Stimulated activated CD4-positive, alpha-beta T cell treated with anti-CD3 and anti-CD28 coated beads, Interleukin-4, amount 100 ng/mL, for 4 hours (primary cell): Measurements from ENCODE around the gene RNF213.
A peak's percentile ranks its signal among the peaks of the same experiment; 100 is the strongest.

Experiments used
- DNase-seq, 2 experiments: peaks; one replicate each; pipeline ENCODE4 v3.0.0-alpha.2; 2020

RNF213 gene

DNA sequence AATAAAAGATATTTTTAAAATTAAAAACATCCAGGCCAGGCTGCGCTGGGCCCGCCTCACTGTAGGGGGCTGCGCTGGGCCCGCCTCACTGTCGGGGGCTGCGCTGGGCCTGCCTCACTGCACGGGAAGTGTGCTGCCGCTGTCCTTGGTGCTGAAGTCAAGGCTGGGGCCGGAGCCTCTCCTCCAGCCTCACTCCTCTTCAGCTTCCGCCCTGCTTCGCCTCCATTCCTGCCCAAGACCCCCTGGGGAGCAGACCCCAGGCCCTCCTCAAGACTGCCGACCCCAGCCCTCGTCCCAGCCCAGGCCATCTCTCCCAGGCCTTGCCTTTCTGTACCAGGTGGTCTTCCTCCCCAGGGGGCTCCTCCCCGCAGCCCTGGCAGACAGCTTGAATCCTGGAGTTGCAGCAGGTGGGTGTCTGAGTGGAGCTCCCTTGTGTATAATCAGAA is 180.5 kb downstream of the RNF213 start:
- DNase-seq, result peak in 1 of 2 experiments; percentile 50

DNA sequence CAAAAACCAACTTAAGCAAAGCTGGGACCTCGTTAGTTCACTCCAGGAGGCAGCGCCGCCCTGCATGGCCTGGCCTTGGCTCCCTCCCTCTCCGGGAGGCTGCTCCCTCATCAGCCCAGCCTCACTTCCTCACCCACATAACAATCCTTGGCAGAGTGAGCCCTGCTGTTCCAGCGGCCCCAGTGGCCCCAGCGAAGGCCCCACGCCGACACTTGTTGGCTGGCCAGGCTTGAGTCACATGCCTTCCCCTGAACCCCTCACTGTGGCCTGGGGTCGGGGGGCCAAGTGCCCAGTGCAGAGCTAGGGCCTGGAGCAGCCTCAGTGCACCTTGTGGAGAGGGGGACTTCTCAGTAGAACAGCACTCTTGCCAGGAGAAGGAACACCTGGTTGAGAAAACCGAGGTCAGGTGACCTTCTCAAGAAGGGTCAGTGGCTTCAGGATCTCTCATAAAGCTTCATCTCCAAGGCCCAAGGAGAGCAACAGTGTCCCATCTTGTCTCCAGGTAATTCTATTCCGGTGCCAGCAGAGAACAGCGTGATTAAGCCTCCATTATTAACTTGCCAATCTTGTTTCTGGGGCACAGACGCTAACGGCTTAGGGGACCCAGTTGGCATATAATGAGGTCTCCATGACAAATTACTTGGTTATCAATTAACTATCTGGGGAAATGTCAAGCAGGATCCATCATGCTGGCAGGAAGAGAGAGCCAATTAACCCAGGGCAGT is 181.1 kb downstream of the RNF213 start:
- DNase-seq, result no peak

DNA sequence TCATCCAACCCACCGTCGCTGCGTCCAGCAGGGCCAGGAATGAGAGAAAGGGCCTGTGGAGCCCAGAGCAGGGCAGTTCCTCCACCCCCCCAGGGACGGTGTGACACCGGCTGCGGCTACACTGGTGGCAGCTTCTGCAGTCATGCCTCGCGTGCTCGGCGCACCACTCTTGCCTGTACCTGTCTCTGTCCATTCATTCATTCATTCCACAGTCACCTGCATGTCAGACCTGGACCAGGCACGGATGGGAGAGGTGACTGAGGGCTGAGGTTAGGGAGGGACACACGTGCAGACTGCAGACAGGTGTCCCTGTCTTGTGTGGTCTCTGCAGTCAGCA is 181.6 kb downstream of the RNF213 start:
- DNase-seq, result no peak

DNA sequence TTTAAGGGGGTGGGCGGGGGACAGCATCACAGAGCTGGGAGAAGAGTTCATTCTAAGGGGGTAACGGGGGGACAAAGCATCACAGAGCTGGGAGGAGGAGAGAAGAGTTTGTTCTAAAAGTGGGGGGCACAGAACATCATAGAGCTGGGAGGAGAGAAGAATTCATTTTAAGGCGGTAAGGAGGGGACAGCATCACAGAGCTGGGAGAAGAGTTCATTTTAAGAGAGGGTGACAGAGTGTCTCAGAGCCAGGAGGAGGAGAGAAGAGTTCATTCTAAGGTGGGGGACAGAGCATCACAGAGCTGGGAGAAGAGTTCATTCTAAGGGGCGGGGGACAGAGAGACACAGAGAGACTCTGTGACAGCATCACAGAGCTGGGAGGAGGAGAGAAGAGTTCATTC is 182.1 kb downstream of the RNF213 start:
- DNase-seq, result no peak

DNA sequence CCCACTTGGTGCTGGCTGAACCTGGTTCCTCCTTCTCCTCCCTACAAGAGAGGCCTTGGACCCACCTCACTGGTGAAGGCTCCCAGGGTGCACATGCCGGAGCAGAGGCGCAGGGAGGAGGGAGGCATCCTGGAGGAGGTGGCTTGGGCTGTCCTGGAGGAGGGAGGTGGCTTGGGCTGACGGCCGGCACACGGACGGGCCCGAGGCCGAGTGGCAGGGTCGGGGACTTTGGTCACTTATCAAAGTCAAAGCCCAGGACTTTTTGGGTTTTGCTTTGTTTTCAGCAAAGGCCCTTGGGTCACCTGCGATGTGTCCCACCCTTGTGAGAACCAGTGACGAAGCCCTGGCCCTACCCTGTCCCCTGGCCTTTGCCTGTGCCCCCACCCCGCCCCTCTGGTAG is 182.8 kb downstream of the RNF213 start:
- DNase-seq, result no peak

DNA sequence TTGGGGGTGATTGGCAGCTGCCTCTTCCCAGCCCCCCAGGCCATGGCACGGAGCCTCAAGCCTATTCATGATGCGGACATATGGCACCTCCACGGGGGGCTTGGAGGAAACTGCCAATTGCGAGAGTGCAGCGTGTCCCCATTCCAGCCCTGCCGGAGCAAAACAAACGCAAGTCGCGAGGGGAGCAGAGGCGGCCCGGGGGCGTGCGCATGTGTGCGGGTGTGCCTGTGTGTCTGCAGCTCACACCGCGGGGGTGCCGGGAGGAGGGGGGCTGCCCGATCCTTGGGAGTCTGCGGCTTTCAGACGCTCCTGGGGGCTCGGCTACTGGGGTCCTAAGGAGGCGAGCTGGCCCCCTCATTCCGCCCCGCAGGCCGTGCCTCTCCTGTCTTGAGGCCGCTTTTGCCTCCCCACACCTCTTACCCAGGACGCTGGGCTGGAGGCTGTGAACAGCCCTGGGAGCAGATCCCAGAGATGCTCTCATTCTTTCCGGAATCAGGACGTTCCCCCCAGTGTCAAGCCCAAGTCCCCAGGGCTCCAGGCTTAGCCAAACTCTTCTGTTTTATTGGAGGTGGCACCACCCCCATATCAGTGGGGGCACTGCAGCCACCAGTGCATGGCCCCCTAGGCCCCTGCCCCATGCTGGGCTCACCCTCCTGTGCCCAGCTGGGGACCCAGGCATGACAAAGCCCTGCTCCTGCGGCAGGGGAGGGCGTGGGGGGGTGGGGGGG is 183.4 kb downstream of the RNF213 start:
- DNase-seq, result no peak

DNA sequence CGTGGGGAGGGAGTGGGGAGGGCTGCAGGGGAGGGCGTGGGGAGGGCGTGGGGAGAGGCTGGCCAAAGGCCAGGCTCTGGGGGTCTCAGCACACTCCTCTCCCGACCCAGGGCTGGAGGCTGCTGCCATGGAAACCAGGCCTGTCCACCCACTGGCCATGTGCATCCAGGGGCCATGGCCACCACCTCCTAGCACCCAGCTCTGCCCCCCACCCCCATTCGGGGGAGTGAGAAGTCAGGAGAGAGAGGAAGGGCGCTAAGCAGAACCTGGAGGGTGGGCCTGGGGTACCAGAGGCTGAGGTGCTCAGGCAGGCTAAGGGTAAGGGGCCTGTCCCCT is 184.0 kb downstream of the RNF213 start:
- DNase-seq, result no peak

DNA sequence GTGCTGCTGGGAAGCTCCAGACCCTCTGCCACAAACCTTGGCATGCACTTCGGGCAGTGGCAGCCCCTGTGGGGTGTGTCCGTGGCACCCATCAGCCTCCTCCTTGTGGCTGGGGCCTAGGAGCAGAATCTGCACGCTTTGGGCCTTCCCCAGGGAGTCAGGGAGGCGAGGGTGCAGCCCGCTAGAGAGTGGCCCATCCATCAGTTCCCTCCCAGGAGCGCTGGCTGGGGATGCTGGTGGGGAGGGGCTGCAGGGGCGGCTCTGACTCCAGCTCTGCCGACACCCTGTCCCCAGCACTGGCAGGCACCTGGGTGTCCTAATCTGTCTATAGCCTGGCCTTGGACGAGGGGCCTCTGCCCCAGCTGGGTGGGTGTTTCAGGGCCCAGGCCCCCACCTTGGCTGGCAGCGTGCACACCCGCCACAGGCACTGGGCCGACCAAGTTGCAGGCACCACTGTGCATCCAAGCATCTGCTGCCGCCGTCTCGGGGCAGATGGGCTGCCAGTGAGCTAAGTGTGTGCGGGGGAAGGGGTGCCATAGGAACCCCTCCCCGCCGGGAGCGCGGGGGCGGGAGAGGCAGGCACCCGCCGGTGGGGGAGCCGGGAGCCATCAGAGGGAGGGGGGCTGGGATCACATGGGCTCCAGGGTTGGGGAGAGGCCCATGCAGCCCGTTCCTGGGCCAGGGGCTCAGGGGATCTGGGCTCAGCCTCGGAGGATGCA is 184.5 kb downstream of the RNF213 start:
- no peak for DNase-seq

DNA sequence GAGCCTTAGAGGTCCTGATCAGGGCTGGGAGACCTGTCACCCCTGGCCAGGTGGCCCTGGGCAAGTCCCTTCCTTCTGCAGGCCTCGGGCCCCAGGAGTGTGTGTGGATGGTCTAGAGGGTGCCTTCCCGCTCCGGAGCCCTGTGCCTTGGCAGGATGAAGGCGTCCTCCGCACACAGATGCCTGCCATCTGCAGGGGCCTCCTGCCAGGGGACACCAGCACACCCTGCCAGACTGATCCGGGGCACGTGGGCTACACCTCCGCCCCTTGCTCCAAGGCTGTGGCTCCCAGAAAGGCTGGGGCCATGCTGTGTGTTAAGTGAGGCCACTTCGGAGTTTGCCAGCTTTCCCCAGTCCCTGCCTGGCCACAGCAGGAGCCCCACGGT is 185.1 kb downstream of the RNF213 start:
- no peak for DNase-seq

DNA sequence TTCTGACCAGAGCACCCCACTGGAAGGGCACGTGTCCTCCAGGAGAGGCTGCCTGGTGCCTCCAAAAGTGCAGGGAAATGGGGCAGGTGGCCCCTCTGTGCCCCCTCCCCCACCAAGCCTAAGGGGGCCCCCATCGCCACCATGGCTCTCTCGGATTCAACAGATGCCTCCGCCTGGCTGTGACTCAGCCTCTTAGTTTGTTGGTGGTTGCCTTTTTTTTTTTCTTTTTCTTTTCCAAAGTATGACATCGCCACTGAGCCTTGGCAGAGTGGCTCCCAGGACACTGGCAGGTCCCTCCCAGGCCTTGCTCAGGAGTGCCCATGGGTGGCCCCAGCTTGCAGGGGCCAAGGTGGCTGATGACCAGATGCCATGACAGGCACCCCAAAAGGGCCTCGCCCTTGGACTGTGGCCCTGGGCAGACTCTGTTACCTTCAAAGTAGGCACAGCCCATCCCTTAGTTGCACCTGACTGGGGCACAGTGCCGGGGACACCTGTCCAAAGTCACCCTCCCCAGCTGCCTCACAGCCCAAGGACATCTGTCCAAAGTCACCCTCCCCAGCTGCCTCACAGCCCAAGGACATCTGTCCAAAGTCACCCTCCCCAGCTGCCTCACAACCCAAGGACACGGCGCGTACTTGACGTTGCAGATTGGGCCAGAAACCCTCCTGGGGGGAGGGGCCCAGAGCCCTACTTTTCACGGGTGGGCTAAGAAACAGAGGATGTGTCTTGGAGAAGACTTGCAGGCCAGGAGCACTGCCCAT is 186.2 kb downstream of the RNF213 start:
- DNase-seq, result no peak

DNA sequence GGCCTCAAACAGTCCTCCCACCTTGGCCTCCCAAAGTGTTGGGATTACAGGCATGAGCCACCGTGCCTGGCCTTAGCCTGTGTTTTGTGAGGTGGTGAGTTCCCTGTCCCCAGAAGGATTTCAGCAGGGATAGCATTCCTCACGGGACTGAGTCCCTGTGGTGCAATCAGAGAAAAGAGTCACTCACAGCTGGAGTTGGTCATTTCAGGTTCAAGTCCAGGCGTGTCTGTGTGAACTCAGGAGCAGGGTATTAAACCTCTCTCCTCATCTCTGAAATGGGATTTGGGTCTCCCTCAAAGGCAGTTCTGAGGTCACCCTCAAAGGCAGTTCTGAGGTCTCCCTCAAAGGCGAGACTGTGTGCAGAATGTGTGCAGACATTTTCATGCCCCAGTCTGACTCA is 187.1 kb downstream of the RNF213 start:
- no peak for DNase-seq
